ENCODE measurements around the gene GDF15. TPM values are rescaled to one million over a fixed set of nuclear protein-coding genes. Genes with fewer than 3 reads are reported as not detected.

GDF15 gene
- total and polyA plus RNA-seq, 2 donors (not counting 3 experiments of a cell fraction or from before 2014, with no cell fraction given): 165 to 206 TPM

DNA sequence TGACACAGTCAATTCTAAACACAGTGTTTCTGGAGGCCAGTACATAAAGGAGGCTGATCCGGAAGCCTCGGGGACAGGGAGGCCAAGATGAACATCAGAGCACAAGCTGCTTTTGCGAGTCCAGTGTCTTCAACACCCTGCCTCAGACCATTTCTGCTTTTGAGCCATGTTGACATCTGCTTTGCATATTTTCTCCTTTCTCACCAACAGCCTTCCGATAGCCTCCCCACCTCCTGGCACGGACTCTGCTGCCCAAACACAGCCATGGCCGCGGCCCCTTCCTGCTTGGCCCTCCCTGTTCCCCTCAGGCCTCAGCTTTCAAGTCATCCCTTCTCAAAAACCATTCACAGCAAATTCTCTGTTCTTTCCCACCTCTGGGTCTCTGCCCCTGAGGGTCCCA is 7.9 kb downstream of the GDF15 start:
- dilution Hi-C loops (cut with MboI; ENCODE audit: extremely low pct_ligation_motif_present, low sequenced_read_pairs): no loop called here
- ChIA-PET POLR2A (interaction anchor here (0.7 kb wide), 1 partner anchor 51 kb away, joined by 3 read pairs; no protein-coding TSS in a partner anchor), CTCF (interaction anchor here (0.8 to 9.4 kb wide), 5 partner anchors 8 to 185 kb away, joined by 3 to 115 read pairs (median 4); partner anchors contain the start of gene GDF15)

More for the DNA sequence above, 7.9 kb downstream of the GDF15 start:
- H3K27me3 ChIP-seq (ENCODE audit: control insufficient read depth in 2 of 2, insufficient read depth in 2 of 2, low read length in 2 of 2): no peaks in the 10 kb centered on the region
- no peaks in the 10 kb centered on the region for H3K79me2 ChIP-seq (ENCODE audit: control insufficient read depth, insufficient read depth, low read length)
- no peaks in the 10 kb centered on the region for H3K9me3 ChIP-seq (replicated peaks; ENCODE audit: control insufficient read depth, insufficient read depth, low read length)
- peak overlapping the region; percentile 3 for H2AFZ ChIP-seq (ENCODE audit: low read depth, low read length)
- DNase-seq (ENCODE audit: low read depth, low spot score): no peak
- no peaks in the 10 kb centered on the region for H4K20me1 ChIP-seq (replicated peaks; ENCODE audit: control insufficient read depth, extremely low read depth, insufficient read depth, low read length)
- TF ChIP-seq, protein P1, sequence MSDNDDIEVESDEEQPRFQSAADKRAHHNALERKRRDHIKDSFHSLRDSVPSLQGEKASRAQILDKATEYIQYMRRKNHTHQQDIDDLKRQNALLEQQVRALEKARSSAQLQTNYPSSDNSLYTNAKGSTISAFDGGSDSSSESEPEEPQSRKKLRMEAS (IDR thresholded peaks at IDR 0.05; ENCODE audit: insufficient read depth, insufficient read length): no peak
- no peak for TF ChIP-seq EZH2 (IDR thresholded peaks at IDR 0.05; ENCODE audit: borderline replicate concordance, low read depth, low read length, severe bottlenecking)
- TF ChIP-seq POLR2AphosphoS5 (IDR thresholded peaks at IDR 0.05; ENCODE audit: insufficient read depth, low read depth, low read length): no peak
- no peak for TF ChIP-seq JUN (IDR thresholded peaks at IDR 0.05; ENCODE audit: borderline replicate concordance, insufficient read depth, insufficient read length, low read depth)
- TF ChIP-seq, protein P2, sequence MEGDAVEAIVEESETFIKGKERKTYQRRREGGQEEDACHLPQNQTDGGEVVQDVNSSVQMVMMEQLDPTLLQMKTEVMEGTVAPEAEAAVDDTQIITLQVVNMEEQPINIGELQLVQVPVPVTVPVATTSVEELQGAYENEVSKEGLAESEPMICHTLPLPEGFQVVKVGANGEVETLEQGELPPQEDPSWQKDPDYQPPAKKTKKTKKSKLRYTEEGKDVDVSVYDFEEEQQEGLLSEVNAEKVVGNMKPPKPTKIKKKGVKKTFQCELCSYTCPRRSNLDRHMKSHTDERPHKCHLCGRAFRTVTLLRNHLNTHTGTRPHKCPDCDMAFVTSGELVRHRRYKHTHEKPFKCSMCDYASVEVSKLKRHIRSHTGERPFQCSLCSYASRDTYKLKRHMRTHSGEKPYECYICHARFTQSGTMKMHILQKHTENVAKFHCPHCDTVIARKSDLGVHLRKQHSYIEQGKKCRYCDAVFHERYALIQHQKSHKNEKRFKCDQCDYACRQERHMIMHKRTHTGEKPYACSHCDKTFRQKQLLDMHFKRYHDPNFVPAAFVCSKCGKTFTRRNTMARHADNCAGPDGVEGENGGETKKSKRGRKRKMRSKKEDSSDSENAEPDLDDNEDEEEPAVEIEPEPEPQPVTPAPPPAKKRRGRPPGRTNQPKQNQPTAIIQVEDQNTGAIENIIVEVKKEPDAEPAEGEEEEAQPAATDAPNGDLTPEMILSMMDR (IDR thresholded peaks at IDR 0.05; ENCODE audit: extremely low read depth in 1 of 2, insufficient read depth in 1 of 2, low read depth in 1 of 2, low read length in 2 of 2): no peak
- no peak for TF ChIP-seq POLR2A (IDR thresholded peaks at IDR 0.05; ENCODE audit: low read depth, low read length)
- TF ChIP-seq FOS (IDR thresholded peaks at IDR 0.05; ENCODE audit: borderline replicate concordance, insufficient read depth, low read length): no peak
- no peak for TF ChIP-seq MYC (IDR thresholded peaks at IDR 0.05; ENCODE audit: low read depth, low read length)
- TF ChIP-seq GATA2 (IDR thresholded peaks at IDR 0.05; ENCODE audit: insufficient read depth, insufficient read length, low read depth, low read length): no peak
- H3K4me3 ChIP-seq (replicated peaks in 1 of 3; ENCODE audit: insufficient read depth in 1 of 3, low read depth in 1 of 3, low read length in 3 of 3): no peak overlapping the region
- no peak overlapping the region for H3K9ac ChIP-seq (replicated peaks; ENCODE audit: extremely low read depth, insufficient read depth, low read length)
- no TSS peak for BruUV-seq (replicated peaks)
- no peaks in the 10 kb centered on the region for H3K9me1 ChIP-seq (replicated peaks; ENCODE audit: control insufficient read depth, extremely low read depth, insufficient read depth, low read length)
- peaks cover 0 to 7% of the 10 kb centered on the region in 2 experiments for H3K36me3 ChIP-seq (ENCODE audit: control insufficient read depth in 2 of 2, extremely low read depth in 1 of 2, insufficient read depth in 2 of 2, low read length in 2 of 2)
- H3K4me1 ChIP-seq (ENCODE audit: control insufficient read depth, extremely low read depth, insufficient read depth, low read length): peaks cover 6% of the 10 kb centered on the region
- no peak overlapping the region for H3K27ac ChIP-seq (ENCODE audit: insufficient read depth, low read depth, low read length)
- intact Hi-C loops (cut with micrococcal nuclease): no loop called here
- FAIRE-seq: no peak
- H3K4me2 ChIP-seq (ENCODE audit: insufficient read depth, low read length): no peak overlapping the region

Data from endothelial cell of umbilical vein (primary cell).